CD4-positive, alpha-beta T cell treated with Interleukin-2 at 100 ng/mL for 4 hours (primary cell): ENCODE data around the gene MITF.
"Not testable (repeated sequence)": the region's sequence is repeated elsewhere in the genome, so short reads cannot be mapped to it uniquely, and the experiment has no call there.

Experiments
- DNase-seq: peaks from one replicate; pipeline ENCODE4 v3.0.0-alpha.2; 2020; ENCODE audit warnings: low spot score

MITF gene

DNA sequence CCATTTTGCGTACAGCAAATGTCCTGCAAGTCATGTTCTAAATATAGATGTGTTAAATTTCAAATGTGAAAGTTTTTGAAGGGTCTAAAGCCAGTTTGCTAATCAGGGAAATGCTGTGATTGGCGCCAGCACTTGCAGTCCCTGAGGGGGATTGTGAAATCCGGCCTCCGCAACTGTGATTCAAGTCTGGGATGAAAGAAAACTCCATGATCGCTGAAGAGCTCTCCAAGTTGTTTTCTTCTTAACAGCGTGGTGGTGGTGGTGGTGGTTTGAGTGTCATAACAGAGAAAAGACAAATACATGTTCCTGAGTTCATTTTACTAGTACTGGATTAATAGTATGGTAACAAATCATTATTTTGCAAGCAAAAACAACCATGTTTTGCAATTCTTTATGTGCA is 51.8 kb downstream of the MITF start:
- DNase-seq: no peak

DNA sequence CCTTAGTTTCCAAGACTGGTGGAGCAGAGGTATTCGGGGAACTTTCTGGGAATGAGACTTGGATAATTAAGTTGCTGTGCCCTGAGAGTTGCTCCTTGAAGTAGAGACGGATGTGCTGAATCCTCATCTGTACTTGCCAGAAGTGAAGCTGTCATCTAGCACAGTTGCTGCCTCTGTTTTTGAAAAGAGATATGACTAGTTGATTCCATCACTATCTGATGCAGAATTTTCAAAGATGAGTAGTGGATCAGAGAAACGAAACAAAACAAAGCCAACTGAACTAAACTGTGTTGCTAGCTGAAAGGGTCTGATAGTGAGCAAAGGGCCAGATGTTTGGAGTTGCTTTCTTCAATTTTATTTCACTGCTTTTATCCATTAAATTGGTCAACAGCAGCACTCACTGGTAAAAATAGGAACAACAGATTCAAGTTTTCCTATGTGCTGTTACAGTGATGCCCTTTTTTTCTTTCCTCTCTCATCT is 52.7 kb downstream of the MITF start:
- no peak for DNase-seq

DNA sequence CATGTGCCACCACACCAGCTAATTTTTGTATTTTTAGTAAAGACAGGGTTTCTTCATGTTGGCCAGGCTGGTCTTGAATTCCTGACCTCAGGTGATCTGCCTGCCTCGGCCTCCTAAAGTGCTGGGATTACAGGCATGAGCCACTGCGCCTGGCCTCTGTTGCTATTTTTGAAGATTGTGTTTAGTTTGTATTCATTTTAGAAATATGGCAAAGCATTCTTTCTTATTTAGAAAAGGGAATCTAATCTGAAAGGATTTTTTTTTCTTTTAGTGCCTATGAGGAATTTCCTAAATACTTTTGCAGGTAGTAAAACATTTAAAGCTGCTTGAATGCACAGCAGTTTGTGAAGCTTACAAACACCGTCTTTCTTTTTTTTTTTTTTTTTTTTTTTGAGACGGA is 56.9 kb downstream of the MITF start:
- not testable (repeated sequence) for DNase-seq

DNA sequence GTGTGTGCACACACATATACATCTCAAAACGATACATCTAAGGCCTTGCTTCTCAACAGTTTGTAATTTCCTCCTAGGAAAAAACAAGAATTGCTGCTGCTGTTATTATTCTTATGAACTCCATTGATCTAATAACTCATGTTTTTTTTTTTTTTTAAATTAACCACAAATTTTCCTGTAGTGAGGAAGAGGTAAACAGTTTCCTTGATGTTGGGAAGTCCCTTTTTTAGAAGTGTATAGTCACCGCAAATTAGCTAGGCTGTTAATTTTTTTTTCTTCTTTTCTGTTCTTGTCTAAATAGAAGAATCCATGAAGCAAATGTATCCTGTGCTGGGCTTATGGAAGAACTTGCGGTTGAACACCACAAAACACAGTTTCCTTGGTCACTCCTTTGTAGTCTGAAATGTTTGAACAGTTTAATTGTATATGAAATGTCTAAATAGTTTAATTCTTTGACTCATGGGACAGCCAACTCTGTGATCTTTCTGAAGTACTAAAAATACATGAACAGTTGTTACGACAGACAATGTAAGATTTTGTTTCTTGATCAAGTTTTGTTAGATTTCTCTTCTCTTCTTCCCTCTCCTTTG is 64.5 kb downstream of the MITF start:
- no peak for DNase-seq

DNA sequence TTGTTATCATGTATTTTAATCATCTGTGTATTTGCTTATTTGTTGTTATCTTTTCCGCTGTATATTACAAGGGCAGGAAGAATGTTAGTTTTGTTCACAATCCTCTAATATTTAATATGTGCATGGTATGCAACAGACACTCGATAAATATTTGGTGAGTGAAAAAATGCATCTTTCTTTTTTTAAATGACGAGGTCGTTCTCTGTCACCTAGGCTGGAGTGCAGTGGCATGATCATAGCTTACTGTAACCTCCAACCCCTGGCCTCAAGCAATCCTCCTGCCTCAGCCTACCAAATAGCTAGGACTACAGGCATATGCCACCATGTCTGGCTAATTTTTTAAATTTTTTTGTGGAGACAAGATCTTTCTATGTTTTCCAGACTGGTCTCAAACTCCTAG is 66.2 kb downstream of the MITF start:
- DNase-seq: no peak

DNA sequence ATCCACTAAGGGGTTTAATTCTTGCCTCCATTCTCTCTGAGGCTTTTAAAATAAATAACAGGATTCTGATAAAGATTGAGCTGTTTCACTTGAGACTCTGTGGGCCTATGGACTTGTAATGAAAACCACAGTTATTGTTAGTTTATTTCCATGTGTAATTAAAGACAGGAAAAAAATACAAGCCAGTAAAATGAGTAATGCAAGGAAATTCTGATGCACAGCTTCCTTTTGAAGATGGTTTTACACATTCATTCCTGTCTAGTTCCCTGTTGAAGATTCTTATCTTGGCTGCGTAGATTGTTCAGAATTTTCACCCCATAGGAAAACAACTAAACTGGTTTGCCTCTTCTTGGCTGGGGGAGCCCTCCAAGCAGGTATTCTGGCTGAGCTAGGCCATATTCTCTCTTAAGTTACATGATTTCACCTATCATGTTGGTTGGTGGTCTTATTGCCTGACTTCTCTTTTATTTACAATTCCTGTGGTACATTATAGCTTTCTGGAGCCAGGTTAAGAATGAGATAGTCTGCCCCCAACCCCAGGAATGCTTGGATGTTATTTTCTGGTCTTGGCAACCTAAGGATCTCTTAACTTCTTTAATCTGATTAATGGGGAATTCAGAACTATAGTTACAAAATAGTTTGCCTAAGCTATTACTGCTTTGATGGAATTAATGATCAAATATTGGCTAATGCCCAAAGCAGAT is 67.6 kb downstream of the MITF start:
- no peak for DNase-seq

DNA sequence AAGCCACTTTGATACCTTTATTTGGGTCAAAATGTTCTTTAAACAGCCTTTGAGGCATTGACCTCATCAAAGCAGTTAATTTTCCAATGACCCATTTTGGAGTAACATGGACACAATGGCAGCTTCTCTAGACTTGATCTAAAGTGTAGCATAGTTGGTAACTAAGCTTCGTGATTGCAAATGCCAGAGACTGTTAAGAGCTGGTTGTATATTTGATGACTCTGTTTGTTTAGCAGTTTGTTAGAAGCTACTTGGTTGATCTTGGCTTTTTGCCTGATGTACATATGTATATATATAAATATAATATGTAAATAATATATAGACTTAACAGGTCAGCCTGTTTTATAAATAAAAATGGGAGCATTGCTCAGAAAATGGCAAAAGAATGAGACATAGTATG is 68.4 kb downstream of the MITF start:
- DNase-seq: no peak

DNA sequence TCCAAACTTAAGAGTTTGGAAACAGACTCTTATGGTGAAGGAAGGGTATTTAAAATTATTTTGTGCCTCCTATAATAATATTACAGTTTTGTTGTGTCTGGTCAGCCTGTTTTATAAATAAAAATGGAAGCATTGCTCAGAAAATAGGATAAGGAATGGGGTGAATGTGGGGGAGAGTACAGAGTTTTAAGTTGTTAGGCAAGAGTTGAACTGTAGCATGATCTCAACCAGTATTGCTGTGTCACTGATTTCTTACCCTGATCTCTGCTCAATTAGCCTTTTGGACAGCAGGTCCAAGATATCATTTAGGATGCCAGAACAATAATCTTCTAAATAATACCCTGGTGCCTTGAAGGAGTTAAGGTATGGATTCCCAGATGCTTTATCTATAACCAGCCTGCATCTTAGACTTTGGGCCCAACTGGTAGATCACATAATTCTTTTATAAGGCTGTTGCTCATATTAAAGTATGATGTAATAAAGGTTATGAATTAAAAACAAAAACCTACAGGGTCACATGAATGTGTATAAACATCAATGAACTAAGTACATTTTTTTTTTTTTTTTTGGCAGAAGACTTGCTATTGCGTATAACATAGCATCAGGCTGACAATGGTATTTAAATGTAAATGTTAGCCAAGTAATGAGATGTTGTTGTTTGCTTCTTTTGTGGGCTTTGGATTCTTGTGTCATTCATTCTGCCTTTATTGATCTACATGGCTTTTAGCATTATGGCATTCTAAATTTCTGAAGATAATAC is 70.0 kb downstream of the MITF start:
- no peak for DNase-seq

DNA sequence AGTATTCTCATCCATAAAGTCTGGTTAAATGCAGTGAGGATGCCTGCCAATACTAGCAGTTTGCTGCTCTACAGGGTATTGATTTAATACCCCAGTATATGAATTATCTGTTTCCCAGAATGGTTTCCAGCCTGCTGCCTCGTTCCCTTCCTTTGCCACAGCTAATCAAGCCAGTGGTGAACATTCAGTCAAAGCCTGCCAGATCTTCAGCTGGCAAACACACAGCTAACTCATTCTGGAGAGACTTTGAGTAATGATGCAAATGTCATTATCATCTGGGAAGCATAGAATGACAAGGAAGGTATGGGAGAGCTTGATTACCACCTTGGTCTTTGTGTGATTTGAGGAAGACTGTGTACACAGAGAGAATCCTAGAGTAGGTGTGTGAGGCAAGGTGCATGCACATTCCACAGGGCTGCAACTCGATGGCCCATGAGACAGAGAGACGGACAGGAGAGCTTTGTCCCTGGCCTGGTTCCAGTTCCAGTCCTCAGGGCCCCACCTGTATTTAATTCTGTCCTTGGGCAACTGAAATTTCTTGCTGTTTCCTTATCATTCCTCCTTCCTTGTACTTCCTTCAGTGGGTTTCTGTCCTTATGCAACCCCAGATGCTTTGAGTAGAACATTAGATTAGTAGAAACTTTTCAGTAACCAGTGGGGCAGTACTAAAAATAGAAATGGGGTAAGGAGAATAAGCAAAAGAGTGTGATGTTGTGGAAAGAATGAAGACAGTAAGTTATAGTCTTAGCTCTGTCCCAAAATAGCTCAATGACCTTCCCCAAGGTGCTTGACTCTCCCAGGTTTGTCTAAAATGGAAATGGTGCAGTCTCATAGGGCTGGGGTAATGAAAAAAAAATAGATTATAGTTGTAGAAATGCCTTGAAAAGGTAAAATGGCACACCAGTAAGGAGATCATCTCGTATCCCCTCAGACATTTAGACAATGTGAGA is 72.5 kb downstream of the MITF start:
- DNase-seq: no peak

DNA sequence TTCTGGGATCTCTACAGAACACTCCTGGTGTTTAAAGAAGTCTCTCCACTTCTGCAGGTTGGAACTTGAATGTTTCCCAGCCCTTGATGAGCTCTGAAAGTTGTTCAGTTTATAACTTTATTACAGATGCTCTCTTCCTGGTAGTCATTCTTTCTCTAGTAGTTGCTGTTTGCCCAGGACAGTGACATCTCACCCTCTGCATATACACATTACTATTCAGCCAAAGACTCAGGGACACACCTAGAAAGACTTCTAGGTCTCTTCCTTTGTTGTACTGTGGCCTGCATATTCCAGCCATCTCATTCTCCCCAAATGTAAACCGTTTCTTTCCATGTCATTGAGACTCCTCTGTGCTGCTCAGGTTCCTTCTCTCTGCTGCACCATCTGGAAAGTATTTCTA is 76.7 kb downstream of the MITF start:
- no peak for DNase-seq

DNA sequence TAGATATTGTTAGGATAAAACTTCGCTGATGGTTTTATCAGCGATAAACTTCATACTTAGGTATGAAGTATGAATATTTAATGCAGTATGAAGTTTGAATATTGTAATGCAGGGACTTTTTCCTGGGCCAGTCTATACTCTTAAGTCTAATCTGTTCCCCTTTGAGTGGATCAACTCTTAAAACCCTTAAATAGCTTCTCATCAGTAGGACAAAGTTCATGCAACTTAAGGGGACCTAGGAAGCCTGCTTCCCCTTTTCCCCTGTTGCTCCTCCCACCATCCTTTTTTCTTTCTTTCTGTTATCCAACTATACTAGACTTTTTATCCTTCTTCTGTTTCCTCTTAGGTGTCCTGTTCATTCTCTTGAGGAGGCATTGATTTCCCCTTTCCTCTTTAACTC is 78.7 kb downstream of the MITF start:
- no peak for DNase-seq

DNA sequence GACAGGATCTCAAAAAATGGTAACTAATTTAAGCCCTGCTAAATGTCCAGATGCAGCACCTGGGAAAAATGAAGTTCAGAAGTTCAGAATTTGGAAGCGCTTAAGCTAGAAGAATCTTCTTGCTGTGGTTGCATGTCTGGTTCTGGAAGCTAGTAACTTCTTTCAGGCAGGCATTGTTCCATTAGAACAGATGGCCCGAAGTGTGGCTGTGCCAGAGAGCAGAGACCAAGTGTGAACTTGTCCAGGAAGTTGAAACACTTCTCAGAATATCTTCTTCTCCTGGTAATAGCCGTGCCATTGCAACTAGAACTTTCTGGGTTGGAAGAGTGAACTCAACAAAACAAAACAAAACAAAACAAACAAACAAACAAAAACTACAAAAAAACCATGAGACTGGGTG is 80.0 kb downstream of the MITF start:
- no peak for DNase-seq

DNA sequence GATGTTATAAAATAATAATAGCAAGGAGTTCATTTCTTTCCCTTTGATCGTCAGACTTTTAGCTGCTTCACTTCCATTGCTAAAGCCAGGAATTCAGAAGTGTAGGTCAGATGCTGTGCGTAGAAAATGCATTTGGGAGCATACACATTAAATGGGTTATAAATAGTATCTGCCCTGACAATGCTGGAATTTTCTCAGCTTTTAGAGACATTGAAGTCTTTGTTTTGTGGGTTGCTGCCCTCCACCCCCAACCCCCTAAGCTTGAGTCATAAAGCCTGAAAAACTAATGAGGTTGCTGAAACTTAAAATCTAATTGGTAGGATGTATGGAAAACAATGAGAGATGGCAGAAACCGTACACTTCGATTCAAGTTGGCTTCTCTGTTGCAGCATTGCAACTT is 81.9 kb downstream of the MITF start:
- no peak for DNase-seq

DNA sequence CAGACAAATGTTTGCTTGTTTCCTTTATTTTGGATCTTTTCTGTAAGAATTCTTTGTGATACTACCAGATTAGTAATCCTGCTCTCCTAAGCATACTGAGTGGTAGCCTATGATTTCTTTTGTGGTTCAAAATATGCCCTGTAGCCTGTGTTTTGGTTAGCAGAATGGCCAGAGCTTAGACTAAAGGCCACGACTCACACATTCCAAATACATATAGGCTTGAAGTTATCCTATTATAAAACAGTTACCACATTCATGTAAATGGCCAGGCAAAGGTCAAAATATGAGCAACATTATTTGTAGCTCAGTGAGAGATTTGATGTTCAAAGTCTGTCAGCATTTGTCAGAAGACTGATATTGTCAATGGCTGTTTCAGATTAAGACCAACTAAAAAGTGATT is 84.5 kb downstream of the MITF start:
- no peak for DNase-seq

DNA sequence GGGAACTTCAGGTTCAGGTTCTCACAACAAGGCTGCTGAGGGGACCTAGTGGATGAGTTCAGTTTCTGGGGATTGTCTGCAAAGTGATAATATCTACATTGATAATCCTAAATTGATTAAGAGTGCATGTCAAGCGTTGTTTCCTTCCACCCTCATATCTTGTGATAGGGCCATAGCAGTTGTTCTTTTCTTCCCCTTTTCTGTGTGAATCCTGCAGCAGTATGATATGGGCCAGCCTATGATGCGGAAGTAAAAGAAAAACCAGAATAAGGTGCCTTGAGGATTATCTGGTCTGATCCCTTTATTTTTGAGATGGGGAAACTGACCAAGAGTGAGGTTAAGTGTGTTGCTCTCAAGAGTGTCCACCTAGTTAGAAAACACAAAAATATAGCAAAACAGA is 86.2 kb downstream of the MITF start:
- DNase-seq: no peak

DNA sequence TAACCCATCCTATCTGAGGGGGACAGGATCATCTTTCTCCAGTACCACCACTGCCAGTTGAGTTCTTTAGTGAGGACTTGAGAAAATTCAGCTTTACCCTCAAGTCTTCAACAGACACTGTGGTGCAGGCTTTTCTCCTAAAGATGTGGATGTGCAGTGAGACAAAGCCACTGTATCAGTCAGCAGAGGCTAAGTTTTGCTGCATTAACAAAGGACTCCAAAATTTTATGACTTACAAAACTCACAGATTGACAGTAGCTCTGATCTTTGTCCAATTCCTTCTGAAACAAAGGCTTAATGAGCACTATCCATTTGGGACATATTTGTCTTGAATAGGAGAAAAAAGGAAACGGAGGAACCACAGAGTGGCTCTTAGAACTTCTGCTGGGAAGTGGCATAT is 87.9 kb downstream of the MITF start:
- DNase-seq: no peak

DNA sequence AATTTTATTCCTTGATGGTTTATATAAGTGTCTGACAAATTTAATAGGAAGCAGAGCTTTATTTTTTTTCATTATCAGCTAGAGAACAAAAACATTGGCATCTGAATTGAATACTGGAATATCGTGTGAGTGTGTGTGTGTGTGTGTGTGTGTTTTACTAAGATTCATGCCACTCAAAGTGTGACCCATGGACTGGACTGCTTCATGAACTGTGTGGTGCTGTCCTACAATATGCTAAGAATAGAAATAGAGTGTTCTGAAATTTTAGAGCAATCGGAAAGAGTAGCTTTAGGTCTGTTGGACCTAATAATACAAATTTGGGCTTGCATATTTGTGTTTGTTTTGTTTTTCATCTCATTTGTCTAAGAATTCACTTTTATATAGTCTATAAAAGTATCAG is 89.6 kb downstream of the MITF start:
- no peak for DNase-seq

DNA sequence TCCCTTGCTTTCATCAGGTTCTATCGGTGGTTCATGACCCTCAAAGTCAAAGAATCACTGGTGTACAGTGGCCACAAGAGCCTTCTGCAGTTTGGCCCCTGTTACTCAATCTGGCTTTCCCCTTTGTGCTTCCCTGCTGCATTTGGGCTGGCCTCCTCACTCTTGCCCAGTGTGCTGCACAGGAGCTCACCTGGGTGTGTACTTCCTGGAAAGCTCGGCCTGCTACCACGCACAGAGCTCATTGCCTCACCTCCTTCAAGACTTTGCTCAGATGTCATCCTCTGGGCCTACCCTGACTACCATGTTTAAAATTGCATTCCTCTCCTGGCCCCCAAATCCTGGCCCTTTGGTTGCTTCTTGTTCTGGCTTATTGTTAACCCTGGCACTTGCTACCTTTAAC is 90.9 kb downstream of the MITF start:
- DNase-seq: no peak

DNA sequence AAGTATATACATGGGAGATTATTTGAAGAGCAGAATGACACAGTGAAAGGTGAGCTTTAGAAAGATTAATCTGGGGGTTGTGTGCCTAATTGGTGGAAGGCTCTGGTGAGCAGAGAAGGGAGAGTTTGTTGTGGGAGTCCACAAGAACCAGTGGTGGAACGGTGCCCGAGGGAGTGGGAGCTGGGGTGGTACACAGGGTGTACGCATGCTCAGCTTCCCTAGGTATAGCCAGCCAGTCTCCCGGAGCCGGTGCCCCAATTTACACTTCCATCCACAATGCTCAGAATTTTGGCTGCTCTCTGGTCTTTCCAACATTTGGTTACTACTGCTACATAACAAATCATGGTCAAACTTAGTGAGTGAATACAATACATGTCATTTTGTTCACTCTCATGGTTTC is 92.5 kb downstream of the MITF start:
- no peak for DNase-seq

DNA sequence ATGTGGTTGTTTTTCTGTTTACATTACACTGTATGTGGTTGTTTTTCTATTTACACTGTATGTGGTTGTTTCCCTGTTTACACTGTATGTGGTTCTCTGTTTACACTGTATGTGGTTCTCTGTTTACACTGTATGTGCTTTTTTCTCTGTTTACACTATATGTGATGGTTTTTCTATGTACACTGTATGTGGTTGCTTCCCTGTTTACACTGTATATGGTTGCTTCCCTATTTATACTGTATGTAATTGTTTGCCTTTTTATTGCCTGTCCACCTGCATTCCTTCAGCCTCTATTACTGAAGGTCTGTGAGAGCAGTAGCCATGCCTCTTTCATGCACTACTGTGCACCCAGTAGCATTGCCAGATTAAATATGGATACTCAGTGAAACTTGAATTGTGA is 94.3 kb downstream of the MITF start:
- DNase-seq: no peak

DNA sequence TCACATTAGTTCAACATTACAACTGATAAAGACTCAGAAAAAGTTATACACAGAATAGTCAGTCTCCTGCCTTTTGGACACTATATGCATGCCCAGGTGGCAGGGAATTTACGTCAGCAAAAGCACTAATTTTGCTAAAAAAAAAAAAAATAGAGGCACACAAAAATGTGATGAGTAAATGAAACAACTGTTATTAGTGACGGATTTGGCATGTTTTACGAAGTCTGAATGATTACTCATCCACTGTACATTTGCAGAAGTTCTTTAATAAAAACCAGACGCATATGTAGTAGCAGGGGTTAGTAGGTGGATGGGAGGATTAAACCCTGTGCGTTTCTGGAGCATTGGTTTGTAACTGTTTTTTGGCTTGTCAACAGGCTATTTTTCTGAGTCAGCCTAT is 99.0 kb downstream of the MITF start:
- DNase-seq: no peak
